Peyer's patch (tissue), 4 donors: Measurements from ENCODE around the gene RCC2. TPM values are rescaled to one million over a fixed set of nuclear protein-coding genes. Genes with fewer than 3 reads are reported as not detected.

ENCODE experiments used
- DNase-seq, 3 donors: peaks; one replicate each; pipeline ENCODE4 v3.0.0-alpha.2; 2017 to 2019
- H3K27ac ChIP-seq, 4 donors: fragments of 200-600 bp; sonication (generic); one replicate each; pipeline ENCODE4 v1.5.1; 2016 to 2019
- H3K27me3 ChIP-seq, 2 donors: fragments of 200-600 bp; sonication (generic); one replicate each; pipeline ENCODE4 v1.5.1; 2019
- H3K36me3 ChIP-seq, 3 donors: fragments of 200-600 bp; sonication (generic); one replicate each; pipeline ENCODE4 v1.5.1; 2016 to 2019
- H3K4me1 ChIP-seq, 4 donors: fragments of 200-600 bp; sonication (generic); one replicate each; pipeline ENCODE4 v1.5.1; 2016 to 2019
- H3K4me3 ChIP-seq, 4 donors: fragments of 200-600 bp; sonication (generic); 1 replicate in 3 of 4; 2 replicates in 1 of 4; pipeline ENCODE4 v1.5.1; 2016 to 2019; ENCODE audit warnings: mild to moderate bottlenecking in 1 of 4
- H3K9me3 ChIP-seq, 4 donors: fragments of 200-600 bp; sonication (generic); one replicate each; pipeline ENCODE4 v1.5.1; 2016 to 2019; ENCODE audit warnings: mild to moderate bottlenecking in 1 of 4
- CTCF ChIP-seq, 6 experiments: fragments of 450-650 bp in 4 of 6; fragments of 200-600 bp in 2 of 6; sonication (generic) in 1 of 6; IDR thresholded peaks; one replicate each; pipeline ENCODE4 v1.5.1; 2017 to 2019; ENCODE audit warnings: antibody characterized with exemption in 6 of 6, mild to moderate bottlenecking in 3 of 6, moderate library complexity in 1 of 6
- POLR2A ChIP-seq, 2 donors: fragments of 450-650 bp; IDR thresholded peaks; one replicate each; pipeline ENCODE4 v1.5.1; 2017; ENCODE audit warnings: antibody characterized with exemption in 2 of 2, mild to moderate bottlenecking in 2 of 2, moderate library complexity in 2 of 2
- total RNA-seq, 4 donors: library from RNA; depleted of rRNA; stranded (reverse); fragments of >200 nt; gene quantifications; one replicate each; pipeline ENCODE4 v1.1.0, GENCODE V29; 2016

RCC2 gene
- total RNA-seq, 4 donors from 2014 or later: 22.9 to 54.5 (median 34.9) TPM

- Histone ChIP-seq H3K36me3 (peaks cover 0 to 1% (median 0%) of the 10 kb centered on the region in 3 donors), H3K27me3 (no peaks in the 10 kb centered on the region), H3K9me3 (no peaks in the 10 kb centered on the region), H3K27ac (no peak overlapping the region), H3K4me3 (no peak overlapping the region), H3K4me1 (no peaks in the 10 kb centered on the region)
- DNase-seq: no peak
- TF ChIP-seq CTCF (IDR thresholded peaks at IDR 0.05) (no peak), POLR2A (IDR thresholded peaks at IDR 0.05) (no peak)
Observed at GRCh38 chr1:17403081-17403480, 36.4 kb downstream of the RCC2 start.

GRCh38 chr1:17401841-17402240, 37.6 kb downstream of the RCC2 start:
- H3K27me3 ChIP-seq: no peaks in the 10 kb centered on the region
- no peak for TF ChIP-seq CTCF (IDR thresholded peaks at IDR 0.05)
- no peak for TF ChIP-seq POLR2A (IDR thresholded peaks at IDR 0.05)
- no peak overlapping the region for H3K4me3 ChIP-seq
- DNase-seq: no peak
- H3K27ac ChIP-seq: no peak overlapping the region
- no peaks in the 10 kb centered on the region for H3K4me1 ChIP-seq
- H3K9me3 ChIP-seq: no peaks in the 10 kb centered on the region
- H3K36me3 ChIP-seq: no peaks in the 10 kb centered on the region

GRCh38 chr1:17400725-17401341, 38.6 kb downstream of the RCC2 start:
- TF ChIP-seq CTCF (IDR thresholded peaks at IDR 0.05): no peak
- no peak for TF ChIP-seq POLR2A (IDR thresholded peaks at IDR 0.05)
- H3K27ac ChIP-seq: no peak overlapping the region

DNA sequence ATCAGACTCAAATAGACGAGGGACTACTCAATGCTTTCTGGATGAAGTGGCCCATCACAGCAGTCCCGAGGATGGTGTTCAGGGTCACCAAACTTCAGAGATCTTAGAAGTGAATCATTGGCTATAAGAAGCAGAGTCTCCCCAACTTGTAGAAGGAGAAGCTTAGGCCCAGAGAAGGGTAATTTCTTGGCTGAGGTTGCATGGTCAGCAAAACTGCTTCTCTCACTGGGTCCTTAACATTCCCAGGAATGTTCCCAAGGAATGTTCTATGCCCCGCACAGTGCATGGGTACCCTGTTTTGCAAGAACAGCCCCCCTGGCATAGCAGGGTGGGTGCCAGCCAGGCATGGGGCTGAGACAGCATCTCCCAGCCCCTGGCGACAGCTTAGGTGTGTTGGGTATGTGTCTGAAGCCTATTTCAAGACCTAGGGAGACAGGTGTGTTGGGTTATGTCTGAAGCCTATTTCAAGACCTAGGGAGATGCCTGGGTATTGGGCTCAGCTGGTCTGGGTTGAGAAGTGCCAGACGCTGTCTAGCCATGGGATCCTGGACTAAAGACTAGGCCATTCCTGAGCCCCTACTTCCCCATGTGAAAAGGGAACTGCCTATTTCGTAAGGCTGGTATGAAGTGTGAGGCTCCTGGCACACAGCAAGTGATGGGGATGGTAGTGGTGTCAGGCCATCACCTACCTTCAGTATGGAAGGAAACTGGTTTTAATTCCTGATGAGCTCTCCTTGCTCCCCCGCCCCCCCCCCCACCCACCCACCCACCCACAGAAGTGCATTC, 41.4 kb downstream of the RCC2 start:
- Histone ChIP-seq H3K4me1 (no peaks in the 10 kb centered on the region), H3K4me3 (no peak overlapping the region), H3K9me3 (no peaks in the 10 kb centered on the region), H3K36me3 (no peaks in the 10 kb centered on the region), H3K27ac (no peak overlapping the region), H3K27me3 (no peaks in the 10 kb centered on the region)
- TF ChIP-seq CTCF (IDR thresholded peaks at IDR 0.05) (no peak), POLR2A (IDR thresholded peaks at IDR 0.05) (no peak)
- no peak for DNase-seq

More at GRCh38 chr1:17400725-17401341, 38.6 kb downstream of the RCC2 start:
- Histone ChIP-seq H3K27me3 (no peaks in the 10 kb centered on the region), H3K9me3 (no peaks in the 10 kb centered on the region), H3K4me1 (no peaks in the 10 kb centered on the region), H3K4me3 (no peak overlapping the region), H3K36me3 (no peaks in the 10 kb centered on the region)
- DNase-seq: no peak

DNA sequence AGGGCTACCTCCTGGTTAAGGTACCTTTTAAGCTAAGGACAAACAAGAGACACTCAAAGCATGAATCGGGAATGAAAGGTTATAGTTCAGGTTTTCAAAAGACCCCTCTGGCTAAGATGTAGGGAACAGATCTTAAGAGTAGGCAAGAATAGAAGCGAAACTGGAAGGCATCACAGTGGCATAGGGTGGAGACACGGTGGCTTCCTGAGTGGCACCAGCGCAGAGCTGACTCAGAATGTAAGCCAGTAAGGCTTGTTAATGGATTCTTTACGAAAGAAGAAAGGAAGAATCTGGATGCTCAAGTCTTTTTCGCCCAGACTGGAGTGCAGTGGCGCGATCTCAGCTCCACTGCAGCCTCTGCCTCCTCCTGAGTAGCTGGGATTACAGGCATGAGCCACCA, 46.2 kb downstream of the RCC2 start:
- no peaks in the 10 kb centered on the region for H3K9me3 ChIP-seq
- H3K36me3 ChIP-seq: no peaks in the 10 kb centered on the region
- no peaks in the 10 kb centered on the region for H3K27me3 ChIP-seq
- H3K4me1 ChIP-seq: no peaks in the 10 kb centered on the region
- DNase-seq: no peak
- H3K27ac ChIP-seq: no peak overlapping the region
- H3K4me3 ChIP-seq: no peak overlapping the region
- no peak for TF ChIP-seq POLR2A (IDR thresholded peaks at IDR 0.05)
- no peak for TF ChIP-seq CTCF (IDR thresholded peaks at IDR 0.05)
